Measurements from ENCODE around the gene ROCK2.
A peak's percentile ranks its signal among the peaks of the same experiment; 100 is the strongest.

Gene ROCK2

DNA sequence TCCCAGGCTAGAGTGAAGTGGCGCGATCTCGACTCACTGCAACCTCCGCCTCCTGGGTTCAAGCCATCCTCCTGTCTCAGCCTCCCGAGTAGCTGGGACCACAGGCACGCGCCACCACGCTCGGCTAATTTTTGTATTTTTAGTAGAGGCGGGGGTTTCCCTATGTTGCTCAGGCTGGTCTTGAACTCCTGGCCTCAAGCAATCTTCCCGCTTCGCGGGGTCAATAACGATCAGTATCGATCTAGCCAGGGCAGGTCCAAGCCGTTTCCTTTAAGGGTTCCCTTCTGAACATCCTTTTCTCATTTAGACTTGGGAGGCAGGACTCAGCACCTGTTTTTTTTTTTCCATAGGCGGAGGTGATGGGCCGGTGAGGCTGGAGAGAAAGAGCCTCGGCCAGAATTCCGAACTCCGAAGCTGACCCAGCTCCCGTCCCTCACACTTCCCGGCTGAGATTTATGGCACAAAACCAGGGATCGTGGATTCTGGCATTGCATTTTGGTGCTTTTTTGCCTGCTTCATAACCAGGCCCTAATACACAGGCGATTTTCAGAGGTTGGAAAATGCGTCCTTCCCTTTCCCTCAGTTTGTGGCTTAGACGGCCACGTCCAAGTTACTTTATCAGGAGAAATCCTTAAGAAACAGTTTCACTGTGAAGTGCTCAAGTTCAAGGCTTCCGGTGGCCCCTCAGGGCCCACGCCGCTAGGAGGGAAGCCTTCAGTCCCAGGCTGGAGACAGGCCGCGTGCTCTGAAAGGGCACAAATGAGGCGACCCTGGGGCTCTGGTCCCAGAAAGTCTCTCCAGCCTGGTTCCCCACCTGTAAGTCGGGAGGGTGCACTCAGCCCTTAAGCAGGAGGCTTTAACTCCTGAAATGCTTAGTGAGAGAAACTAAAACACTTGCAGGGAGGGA is 190.2 kb downstream of the ROCK2 start:
- Histone ChIP-seq H3K4me3 (ENCODE audit: low read depth, low read length) (peak overlapping the region; percentile 35), H3K27ac (ENCODE audit: extremely low read depth, low read depth, low read length) (peak overlapping the region; percentile 49; the same call in 1 of the 2 replicates), H3K4me1 (ENCODE audit: control insufficient read depth, insufficient read depth, low read length) (no peaks in the 10 kb centered on the region), H3K9me3 (ENCODE audit: control insufficient read depth, insufficient read depth, low read depth, low read length) (no peaks in the 10 kb centered on the region), H3K36me3 (ENCODE audit: control insufficient read depth in 2 of 2, insufficient read depth in 1 of 2, low read length in 2 of 2) (no peaks in the 10 kb centered on the region)
- POLR2A ChIA-PET: interaction anchor here (0.6 to 1.1 kb wide), 6 partner anchors 21 to 430 kb away, joined by 3 to 6 read pairs (median 4); a partner anchor contains a TSS
- CTCF ChIA-PET: interaction anchor here (2.8 kb wide), 1 partner anchor 22 kb away, joined by 15 read pairs; a partner anchor contains a TSS
- TF ChIP-seq ZBTB8A (tag by site-specific recombination; IDR thresholded peaks at IDR 0.05): 0 out of 2 replicates have a peak, but pooled peaks have one; percentile 18
- TF ChIP-seq SCRT2 (tag by site-specific recombination; IDR thresholded peaks at IDR 0.05): peak; percentile 67
- no peak for TF ChIP-seq ZNF626 (tag by site-specific recombination; IDR thresholded peaks at IDR 0.05)
- TF ChIP-seq PRDM10 (tag by site-specific recombination; IDR thresholded peaks at IDR 0.05): peak; percentile 69; the same call in 1 of the 2 replicates
- TF ChIP-seq ZNF837 (tag by site-specific recombination; IDR thresholded peaks at IDR 0.05): no peak
- 0 out of 2 replicates have a peak, but pooled peaks have one; percentile 8 for TF ChIP-seq IKZF3 (tag by site-specific recombination; IDR thresholded peaks at IDR 0.05)
- no peak for TF ChIP-seq ZNF585B (tag by site-specific recombination; IDR thresholded peaks at IDR 0.05)
- TF ChIP-seq ZBTB48 (tag by site-specific recombination; IDR thresholded peaks at IDR 0.05): 0 out of 2 replicates have a peak, but pooled peaks have one; percentile 24
- no peak for TF ChIP-seq ZNF623 (tag by site-specific recombination; IDR thresholded peaks at IDR 0.05)
- no peak for TF ChIP-seq ZNF239 (tag by site-specific recombination; IDR thresholded peaks at IDR 0.05)
- peak; percentile 32 for TF ChIP-seq ZBTB20 (tag by site-specific recombination; IDR thresholded peaks at IDR 0.05)
- peak; percentile 43 for TF ChIP-seq ZNF335 (tag by site-specific recombination; conservative IDR thresholded peaks at IDR 0.05)

DNA sequence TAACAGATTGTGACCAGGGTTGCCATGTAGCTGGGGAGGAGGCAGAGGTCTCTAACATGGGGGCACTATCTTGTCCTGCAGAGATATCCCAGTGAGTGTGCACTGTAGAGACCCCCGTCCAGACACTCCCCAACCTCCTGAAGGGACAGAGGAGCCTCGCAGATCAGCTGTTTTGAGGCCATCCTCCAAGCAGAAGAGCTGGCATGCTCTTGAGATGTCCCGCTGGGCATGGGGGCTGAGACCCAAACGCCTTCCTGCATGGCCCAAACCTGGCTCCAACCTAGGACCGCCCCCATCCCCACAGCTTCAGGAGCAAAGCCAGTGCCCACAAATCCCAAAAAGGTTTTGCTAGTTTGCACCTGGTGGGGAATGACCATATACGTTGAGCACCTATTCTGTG is 191.8 kb downstream of the ROCK2 start:
- CTCF ChIA-PET: interaction anchor here (0.8 to 2.8 kb wide), 3 partner anchors 21 to 431 kb away, joined by 3 to 15 read pairs (median 7); a partner anchor contains a TSS
- no peaks in the 10 kb centered on the region for H3K4me1 ChIP-seq (ENCODE audit: control insufficient read depth, insufficient read depth, low read length)
- POLR2A ChIA-PET: interaction anchor here (0.6 kb wide), 1 partner anchor 9 kb away, joined by 4 read pairs; no protein-coding TSS in a partner anchor
- TF ChIP-seq ZNF843 (tag by site-specific recombination; IDR thresholded peaks at IDR 0.05) (no peak), ATF2 (tag by site-specific recombination; IDR thresholded peaks at IDR 0.05; ENCODE audit: low read depth) (no peak), ZBTB48 (tag by site-specific recombination; IDR thresholded peaks at IDR 0.05) (no peak), HOXA7 (CRISPR knock-in tag; IDR thresholded peaks at IDR 0.05; ENCODE audit: borderline replicate concordance) (no peak), ZNF221 (tag by site-specific recombination; IDR thresholded peaks at IDR 0.05; ENCODE audit: borderline replicate concordance) (no peak), HOXD13 (CRISPR knock-in tag; IDR thresholded peaks at IDR 0.05; ENCODE audit: borderline replicate concordance) (no peak), PRDM1 (tag by site-specific recombination; IDR thresholded peaks at IDR 0.05) (no peak), ZXDB (tag by site-specific recombination; IDR thresholded peaks at IDR 0.05) (no peak), KLF7 (tag by site-specific recombination; IDR thresholded peaks at IDR 0.05; ENCODE audit: borderline replicate concordance) (no peak), SCRT2 (tag by site-specific recombination; IDR thresholded peaks at IDR 0.05) (no peak), ZNF140 (tag by site-specific recombination; IDR thresholded peaks at IDR 0.05) (no peak), ZNF37A (tag by site-specific recombination; IDR thresholded peaks at IDR 0.05) (no peak), ZNF354C (tag by site-specific recombination; IDR thresholded peaks at IDR 0.05; ENCODE audit: borderline replicate concordance, low read depth) (no peak), GFI1B (tag by site-specific recombination; IDR thresholded peaks at IDR 0.05) (no peak), ZIC2 (tag by site-specific recombination; IDR thresholded peaks at IDR 0.05) (no peak), TRIM28 (IDR thresholded peaks at IDR 0.05; ENCODE audit: borderline replicate concordance, low read length) (no peak)
- TF ChIP-seq, protein P1, sequence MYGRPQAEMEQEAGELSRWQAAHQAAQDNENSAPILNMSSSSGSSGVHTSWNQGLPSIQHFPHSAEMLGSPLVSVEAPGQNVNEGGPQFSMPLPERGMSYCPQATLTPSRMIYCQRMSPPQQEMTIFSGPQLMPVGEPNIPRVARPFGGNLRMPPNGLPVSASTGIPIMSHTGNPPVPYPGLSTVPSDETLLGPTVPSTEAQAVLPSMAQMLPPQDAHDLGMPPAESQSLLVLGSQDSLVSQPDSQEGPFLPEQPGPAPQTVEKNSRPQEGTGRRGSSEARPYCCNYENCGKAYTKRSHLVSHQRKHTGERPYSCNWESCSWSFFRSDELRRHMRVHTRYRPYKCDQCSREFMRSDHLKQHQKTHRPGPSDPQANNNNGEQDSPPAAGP (tag by site-specific recombination; IDR thresholded peaks at IDR 0.05): no peak

More for the DNA sequence above, 191.8 kb downstream of the ROCK2 start:
- no peak overlapping the region for H3K4me3 ChIP-seq (ENCODE audit: low read depth, low read length)
- no peaks in the 10 kb centered on the region for H3K9me3 ChIP-seq (ENCODE audit: control insufficient read depth, insufficient read depth, low read depth, low read length)
- H3K36me3 ChIP-seq (ENCODE audit: control insufficient read depth in 2 of 2, insufficient read depth in 1 of 2, low read length in 2 of 2): no peaks in the 10 kb centered on the region
- H3K27ac ChIP-seq (ENCODE audit: extremely low read depth, low read depth, low read length): no peak overlapping the region

Data from HEK293 (cell line).